HepG2 (cell line): ENCODE measurements around the gene KRTAP5-4. TPM values are rescaled to one million over a fixed set of nuclear protein-coding genes. Genes with fewer than 3 reads are reported as not detected.

ENCODE experiments used
- BRD4 ChIP-seq: sonication (generic); formaldehyde crosslinking; IDR thresholded peaks from 2 replicates; pipeline ENCODE4 v1.4.0; 2020; ENCODE audit warnings: missing genetic modification reagents
- CBX5 ChIP-seq: sonication (generic); formaldehyde crosslinking; IDR thresholded peaks from 2 replicates; pipeline ENCODE4 v1.4.0; 2020; ENCODE audit warnings: missing genetic modification reagents, borderline replicate concordance
- HOXD1 ChIP-seq: sonication (generic); formaldehyde crosslinking; IDR thresholded peaks from 2 replicates; pipeline ENCODE4 v1.5.0; 2020; ENCODE audit warnings: missing genetic modification reagents
- JUNB ChIP-seq: sonication (generic); formaldehyde crosslinking; IDR thresholded peaks from 2 replicates; pipeline ENCODE4 v1.8.0; 2022; ENCODE audit warnings: missing genetic modification reagents, mild to moderate bottlenecking, borderline replicate concordance
- MED1 ChIP-seq: sonication (generic); formaldehyde crosslinking; IDR thresholded peaks from 2 replicates; pipeline ENCODE4 v1.4.0; 2020; ENCODE audit warnings: missing genetic modification reagents
- MYC ChIP-seq: sonication (generic); formaldehyde crosslinking; IDR thresholded peaks from 2 replicates; pipeline ENCODE4 v1.9.0; 2021; ENCODE audit warnings: missing genetic modification reagents, borderline replicate concordance
- SMAD9 ChIP-seq: sonication (generic); formaldehyde crosslinking; IDR thresholded peaks from 2 replicates; pipeline ENCODE4 v1.5.1; 2020; ENCODE audit warnings: mild to moderate bottlenecking, missing genetic modification reagents
- STAG1 ChIP-seq: sonication (generic); formaldehyde crosslinking; IDR thresholded peaks from 2 replicates; pipeline ENCODE4 v1.4.0; 2020; ENCODE audit warnings: missing genetic modification reagents
- ZC3H4 ChIP-seq: sonication (generic); formaldehyde crosslinking; IDR thresholded peaks from 2 replicates; pipeline ENCODE4 v1.4.0; 2020; ENCODE audit warnings: missing genetic modification reagents, borderline replicate concordance
- ZFX ChIP-seq: sonication (generic); formaldehyde crosslinking; IDR thresholded peaks from 2 replicates; pipeline ENCODE4 v1.4.0; 2020; ENCODE audit warnings: mild to moderate bottlenecking, low read depth, missing genetic modification reagents, moderate library complexity
- ZFY ChIP-seq: sonication (generic); formaldehyde crosslinking; IDR thresholded peaks from 2 replicates; pipeline ENCODE4 v1.4.0; 2020; ENCODE audit warnings: missing genetic modification reagents
- ZNF460 ChIP-seq: sonication (generic); formaldehyde crosslinking; IDR thresholded peaks from 2 replicates; pipeline ENCODE4 v1.5.1; 2020; ENCODE audit warnings: missing genetic modification reagents, mild to moderate bottlenecking, borderline replicate concordance
- ZNF546 ChIP-seq: sonication (generic); formaldehyde crosslinking; conservative IDR thresholded peaks from 2 replicates; pipeline ENCODE4 v1.8.1; 2023; ENCODE audit warnings: mild to moderate bottlenecking, missing genetic modification reagents
- ZNF558 ChIP-seq: sonication (generic); formaldehyde crosslinking; IDR thresholded peaks from 2 replicates; pipeline ENCODE4 v1.9.0; 2022; ENCODE audit warnings: mild to moderate bottlenecking, missing genetic modification reagents, borderline replicate concordance
- ZNF788 ChIP-seq: sonication (generic); formaldehyde crosslinking; IDR thresholded peaks from 2 replicates; pipeline ENCODE4 v1.5.0; 2020; ENCODE audit warnings: mild to moderate bottlenecking, missing genetic modification reagents, borderline replicate concordance
- polyA plus RNA-seq, 8 experiments: library from polyadenylated mRNA; depleted of rRNA in 3 of 8; stranded (reverse) in 7 of 8; unstranded in 1 of 8; fragments of >200 nt; fragmentation: Illumina TruSeq in 4 of 8; extraction: Trizol in 4 of 8; gene quantifications; 2 replicates each; pipeline versions ENCODE4 v1.2.1 to v1.2.3, GENCODE V29; 2011 to 2016; ENCODE audit warnings: low read depth in 4 of 8, missing spikeins in 1 of 8, mixed read lengths in 1 of 8; ENCODE audit not compliant: insufficient read depth in 1 of 8
- total RNA-seq, 5 experiments: library from RNA; depleted of rRNA; stranded (reverse); fragments of >200 nt; fragmentation: Illumina TruSeq; extraction: Trizol; gene quantifications; 2 replicates each; pipeline ENCODE4 v1.2.3, GENCODE V29; 2016; ENCODE audit warnings: low read depth in 1 of 5
- TF ChIP-seq, protein P1 (sequence below): sonication (generic); formaldehyde crosslinking; IDR thresholded peaks from 2 replicates; pipeline ENCODE4 v1.5.0; 2020; ENCODE audit warnings: missing genetic modification reagents, mild to moderate bottlenecking, borderline replicate concordance
- TF ChIP-seq, protein P2 (sequence below): sonication (generic); formaldehyde crosslinking; IDR thresholded peaks from 2 replicates; pipeline ENCODE4 v1.4.0; 2020; ENCODE audit warnings: missing genetic modification reagents
- TF ChIP-seq, protein P3 (sequence below): sonication (generic); formaldehyde crosslinking; IDR thresholded peaks from 2 replicates; pipeline ENCODE4 v1.4.0; 2020; ENCODE audit warnings: low read depth, mild to moderate bottlenecking, missing genetic modification reagents
- TF ChIP-seq, protein P4 (sequence below): sonication (generic); IDR thresholded peaks from 2 replicates; pipeline ENCODE4 v1.6.1; 2016; ENCODE audit warnings: low read depth, borderline replicate concordance
- TF ChIP-seq, protein P5 (sequence below): IDR thresholded peaks from 2 replicates; pipeline ENCODE4 v1.6.1; 2016
- TF ChIP-seq, protein P6 (sequence below): sonication (generic); formaldehyde crosslinking; conservative IDR thresholded peaks from 2 replicates; pipeline ENCODE4 v1.8.0; 2022; ENCODE audit warnings: low read depth, missing genetic modification reagents

The KRTAP5-4 gene
- total and polyA plus RNA-seq, 2 of the 13 experiments (the other 11 are each of a cell fraction or from before 2014, with no cell fraction given), result not detected

DNA sequence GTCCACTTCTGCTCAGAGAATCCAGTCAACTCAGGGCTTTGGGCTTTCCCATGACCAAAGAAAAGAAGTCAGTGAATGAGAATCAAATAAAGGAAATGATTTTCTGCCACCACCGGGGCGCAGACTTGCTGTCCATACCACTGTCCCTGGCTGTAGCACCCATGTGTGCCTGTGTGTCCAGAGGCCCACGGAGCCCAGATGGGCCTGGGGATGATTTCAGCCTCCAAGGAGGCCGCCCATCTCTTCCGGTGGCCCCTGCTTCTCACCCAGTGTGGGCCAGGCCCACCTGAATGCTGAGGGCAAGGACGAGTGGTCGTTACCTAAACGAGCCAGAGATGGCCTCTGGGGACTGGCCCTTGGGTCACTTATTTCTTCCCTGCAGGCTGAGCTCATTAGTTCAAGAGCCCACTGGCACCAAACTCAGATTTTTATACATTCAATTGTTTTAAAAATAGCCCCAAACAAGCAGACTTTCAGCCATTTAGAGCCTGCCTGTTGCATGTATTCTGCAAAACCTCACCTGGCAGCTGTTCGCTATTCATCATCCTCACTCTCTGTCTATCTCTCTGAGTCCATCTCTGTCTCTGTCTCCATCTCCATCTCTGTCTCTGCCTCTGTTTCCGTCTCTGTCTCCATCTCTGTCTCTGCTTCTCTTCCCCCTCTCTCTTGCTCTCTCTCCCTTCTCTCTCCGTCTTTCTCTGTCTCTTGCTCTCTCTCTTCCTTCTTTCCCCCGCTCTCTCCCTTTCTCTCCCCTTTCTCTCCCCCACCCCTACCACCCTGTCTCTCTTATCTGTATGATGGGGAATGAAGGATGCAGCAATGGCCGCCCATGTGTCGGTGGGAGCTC lies 31.8 kb upstream of the KRTAP5-4 start (continued):
- TF ChIP-seq, protein P1, sequence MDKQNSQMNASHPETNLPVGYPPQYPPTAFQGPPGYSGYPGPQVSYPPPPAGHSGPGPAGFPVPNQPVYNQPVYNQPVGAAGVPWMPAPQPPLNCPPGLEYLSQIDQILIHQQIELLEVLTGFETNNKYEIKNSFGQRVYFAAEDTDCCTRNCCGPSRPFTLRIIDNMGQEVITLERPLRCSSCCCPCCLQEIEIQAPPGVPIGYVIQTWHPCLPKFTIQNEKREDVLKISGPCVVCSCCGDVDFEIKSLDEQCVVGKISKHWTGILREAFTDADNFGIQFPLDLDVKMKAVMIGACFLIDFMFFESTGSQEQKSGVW, result no peak
- no peak for TF ChIP-seq JUNB (CRISPR knock-in tag)
- peak; percentile 53 for TF ChIP-seq STAG1
- TF ChIP-seq HOXD1, result no peak
- TF ChIP-seq, protein P2, sequence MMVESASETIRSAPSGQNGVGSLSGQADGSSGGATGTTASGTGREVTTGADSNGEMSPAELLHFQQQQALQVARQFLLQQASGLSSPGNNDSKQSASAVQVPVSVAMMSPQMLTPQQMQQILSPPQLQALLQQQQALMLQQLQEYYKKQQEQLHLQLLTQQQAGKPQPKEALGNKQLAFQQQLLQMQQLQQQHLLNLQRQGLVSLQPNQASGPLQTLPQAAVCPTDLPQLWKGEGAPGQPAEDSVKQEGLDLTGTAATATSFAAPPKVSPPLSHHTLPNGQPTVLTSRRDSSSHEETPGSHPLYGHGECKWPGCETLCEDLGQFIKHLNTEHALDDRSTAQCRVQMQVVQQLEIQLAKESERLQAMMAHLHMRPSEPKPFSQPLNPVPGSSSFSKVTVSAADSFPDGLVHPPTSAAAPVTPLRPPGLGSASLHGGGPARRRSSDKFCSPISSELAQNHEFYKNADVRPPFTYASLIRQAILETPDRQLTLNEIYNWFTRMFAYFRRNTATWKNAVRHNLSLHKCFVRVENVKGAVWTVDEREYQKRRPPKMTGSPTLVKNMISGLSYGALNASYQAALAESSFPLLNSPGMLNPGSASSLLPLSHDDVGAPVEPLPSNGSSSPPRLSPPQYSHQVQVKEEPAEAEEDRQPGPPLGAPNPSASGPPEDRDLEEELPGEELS (CRISPR knock-in tag), result 0 out of 2 replicates have a peak, but pooled peaks have one; percentile 9
- no peak for TF ChIP-seq ZNF460
- TF ChIP-seq MED1 (CRISPR knock-in tag), result peak; percentile 59
- TF ChIP-seq ZFY (CRISPR knock-in tag), result peak; percentile 61
- 0 out of 2 replicates have a peak, but pooled peaks have one; percentile 49 for TF ChIP-seq SMAD9 (CRISPR knock-in tag)
- peak; percentile 10; the same call in 1 of the 2 replicates for TF ChIP-seq ZNF546 (CRISPR knock-in tag)
- 0 out of 2 replicates have a peak, but pooled peaks have one; percentile 53 for TF ChIP-seq ZNF788 (CRISPR knock-in tag)
- peak; percentile 29; the same call in 1 of the 2 replicates for TF ChIP-seq ZFX (CRISPR knock-in tag)
- TF ChIP-seq, protein P3, sequence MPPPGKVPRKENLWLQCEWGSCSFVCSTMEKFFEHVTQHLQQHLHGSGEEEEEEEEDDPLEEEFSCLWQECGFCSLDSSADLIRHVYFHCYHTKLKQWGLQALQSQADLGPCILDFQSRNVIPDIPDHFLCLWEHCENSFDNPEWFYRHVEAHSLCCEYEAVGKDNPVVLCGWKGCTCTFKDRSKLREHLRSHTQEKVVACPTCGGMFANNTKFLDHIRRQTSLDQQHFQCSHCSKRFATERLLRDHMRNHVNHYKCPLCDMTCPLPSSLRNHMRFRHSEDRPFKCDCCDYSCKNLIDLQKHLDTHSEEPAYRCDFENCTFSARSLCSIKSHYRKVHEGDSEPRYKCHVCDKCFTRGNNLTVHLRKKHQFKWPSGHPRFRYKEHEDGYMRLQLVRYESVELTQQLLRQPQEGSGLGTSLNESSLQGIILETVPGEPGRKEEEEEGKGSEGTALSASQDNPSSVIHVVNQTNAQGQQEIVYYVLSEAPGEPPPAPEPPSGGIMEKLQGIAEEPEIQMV (CRISPR knock-in tag), result 0 out of 2 replicates have a peak, but pooled peaks have one; percentile 32
- TF ChIP-seq, protein P4, sequence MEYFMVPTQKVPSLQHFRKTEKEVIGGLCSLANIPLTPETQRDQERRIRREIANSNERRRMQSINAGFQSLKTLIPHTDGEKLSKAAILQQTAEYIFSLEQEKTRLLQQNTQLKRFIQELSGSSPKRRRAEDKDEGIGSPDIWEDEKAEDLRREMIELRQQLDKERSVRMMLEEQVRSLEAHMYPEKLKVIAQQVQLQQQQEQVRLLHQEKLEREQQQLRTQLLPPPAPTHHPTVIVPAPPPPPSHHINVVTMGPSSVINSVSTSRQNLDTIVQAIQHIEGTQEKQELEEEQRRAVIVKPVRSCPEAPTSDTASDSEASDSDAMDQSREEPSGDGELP, result no peak
- no peak for TF ChIP-seq CBX5 (CRISPR knock-in tag)
- no peak for TF ChIP-seq ZC3H4 (CRISPR knock-in tag)
- TF ChIP-seq, protein P5, sequence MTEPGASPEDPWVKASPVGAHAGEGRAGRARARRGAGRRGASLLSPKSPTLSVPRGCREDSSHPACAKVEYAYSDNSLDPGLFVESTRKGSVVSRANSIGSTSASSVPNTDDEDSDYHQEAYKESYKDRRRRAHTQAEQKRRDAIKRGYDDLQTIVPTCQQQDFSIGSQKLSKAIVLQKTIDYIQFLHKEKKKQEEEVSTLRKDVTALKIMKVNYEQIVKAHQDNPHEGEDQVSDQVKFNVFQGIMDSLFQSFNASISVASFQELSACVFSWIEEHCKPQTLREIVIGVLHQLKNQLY, result no peak
- TF ChIP-seq, protein P6, sequence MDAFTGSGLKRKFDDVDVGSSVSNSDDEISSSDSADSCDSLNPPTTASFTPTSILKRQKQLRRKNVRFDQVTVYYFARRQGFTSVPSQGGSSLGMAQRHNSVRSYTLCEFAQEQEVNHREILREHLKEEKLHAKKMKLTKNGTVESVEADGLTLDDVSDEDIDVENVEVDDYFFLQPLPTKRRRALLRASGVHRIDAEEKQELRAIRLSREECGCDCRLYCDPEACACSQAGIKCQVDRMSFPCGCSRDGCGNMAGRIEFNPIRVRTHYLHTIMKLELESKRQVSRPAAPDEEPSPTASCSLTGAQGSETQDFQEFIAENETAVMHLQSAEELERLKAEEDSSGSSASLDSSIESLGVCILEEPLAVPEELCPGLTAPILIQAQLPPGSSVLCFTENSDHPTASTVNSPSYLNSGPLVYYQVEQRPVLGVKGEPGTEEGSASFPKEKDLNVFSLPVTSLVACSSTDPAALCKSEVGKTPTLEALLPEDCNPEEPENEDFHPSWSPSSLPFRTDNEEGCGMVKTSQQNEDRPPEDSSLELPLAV (CRISPR knock-in tag), result no peak
- peak; percentile 42; the same call in 1 of the 2 replicates for TF ChIP-seq MYC (CRISPR knock-in tag)
- TF ChIP-seq ZNF558 (CRISPR knock-in tag), result no peak
- TF ChIP-seq BRD4, result peak; percentile 20; the same call in 1 of the 2 replicates
